Astrocyte (in vitro differentiated cells and primary cell): ENCODE data around the gene AIRE.

Source experiments
- CTCF ChIP-seq: IDR thresholded peaks from 2 replicates; pipeline ENCODE4 v1.5.1; 2011; ENCODE audit warnings: low read depth, mild to moderate bottlenecking, inconsistent platforms, low read length, moderate library complexity; ENCODE audit not compliant: insufficient read depth
- EZH2 ChIP-seq: IDR thresholded peaks from 2 replicates; pipeline ENCODE4 v1.6.1; 2012; ENCODE audit warnings: mild to moderate bottlenecking, low read length, inconsistent platforms; ENCODE audit not compliant: insufficient read depth

- TF ChIP-seq CTCF = no peak
- no peak for TF ChIP-seq EZH2
Measured at GRCh38 chr21:44312089-44312488, 26.4 kb downstream of the AIRE start.
